EH (cell line): ENCODE data around the gene STATH.
"Not testable (repeated sequence)": the region's sequence is repeated elsewhere in the genome, so short reads cannot be mapped to it uniquely, and the experiment has no call there.

Experiments
- DNase-seq: peaks from one replicate; pipeline ENCODE4 v3.0.0-alpha.2; 2015; ENCODE audit warnings: low read depth

Gene STATH

GRCh38 chr4:69995526-69996016, at the start of gene STATH:
TSS of gene STATH (plus strand) at chr4:69995966. CDS start at chr4:69998438, 2,472 bp downstream.
- DNase-seq, result no peak

- no peak for DNase-seq
These were observed 44.2 kb upstream of the STATH start for GRCh38 chr4:69951602-69952001.

- no peak for DNase-seq
These were observed 38.6 kb upstream of the STATH start for GRCh38 chr4:69957209-69957608.

GRCh38 chr4:69965628-69966027, 30.1 kb upstream of the STATH start, which contains the start of gene CSN2:
TSS of gene CSN2 (minus strand) at chr4:69965728. CDS start at chr4:69960995, 4,733 bp downstream.
- no peak for DNase-seq

- DNase-seq, result no peak
These were observed 25.7 kb upstream of the STATH start for GRCh38 chr4:69970071-69970470.

- DNase-seq, result no peak
These were observed 21.1 kb upstream of the STATH start for GRCh38 chr4:69974631-69975030.

GRCh38 chr4:69977582-69977981, 18.2 kb upstream of the STATH start:
- DNase-seq, result no peak

- DNase-seq, result no peak
These were observed 11.7 kb upstream of the STATH start for GRCh38 chr4:69984030-69984443.

- no peak for DNase-seq
These were observed 9.1 kb upstream of the STATH start for GRCh38 chr4:69986663-69987062.

GRCh38 chr4:69991016-69991415, 4.8 kb upstream of the STATH start:
- no peak for DNase-seq

GRCh38 chr4:69994782-69995181, 984 bp upstream of the STATH start:
- no peak for DNase-seq

GRCh38 chr4:69999420-69999819, 3.7 kb downstream of the STATH start:
- no peak for DNase-seq

GRCh38 chr4:70000711-70001110, 4.9 kb downstream of the STATH start:
- no peak for DNase-seq

GRCh38 chr4:70002507-70002906, 6.7 kb downstream of the STATH start:
- no peak for DNase-seq

- no peak for DNase-seq
These were observed 13.0 kb downstream of the STATH start for GRCh38 chr4:70008771-70009170.

GRCh38 chr4:70019006-70019405, 23.2 kb downstream of the STATH start:
- not testable (repeated sequence) for DNase-seq

- no peak for DNase-seq
These were observed 27.5 kb downstream of the STATH start for GRCh38 chr4:70023218-70023617.

GRCh38 chr4:70027011-70027410, 31.2 kb downstream of the STATH start:
- no peak for DNase-seq

- DNase-seq, result not testable (repeated sequence)
These were observed 32.4 kb downstream of the STATH start, which contains the start of gene HTN3 for GRCh38 chr4:70028159-70028558. TSS of gene HTN3 (plus strand) at chr4:70028459. CDS start at chr4:70030741, 2,282 bp downstream.

GRCh38 chr4:70037559-70037958, 41.8 kb downstream of the STATH start:
- not testable (repeated sequence) for DNase-seq

- DNase-seq, result not testable (repeated sequence)
These were observed 44.2 kb downstream of the STATH start for GRCh38 chr4:70039928-70040327.

- DNase-seq, result no peak
These were observed 46.0 kb downstream of the STATH start for GRCh38 chr4:70041652-70042286.

- DNase-seq, result not testable (repeated sequence)
These were observed 54.4 kb downstream of the STATH start, which contains the start of gene HTN1 for GRCh38 chr4:70050138-70050537. TSS of gene HTN1 (plus strand) at chr4:70050438. CDS start at chr4:70053077, 2,639 bp downstream.
